GM18870 (cell line): ENCODE measurements around the gene ATP5MC2.
"Not testable (repeated sequence)": the region's sequence is repeated elsewhere in the genome, so short reads cannot be mapped to it uniquely, and the experiment has no call there.

Source experiments
- ATAC-seq: cut with Tn5 transposase; IDR thresholded peaks from one replicate; pipeline ENCODE4 v1.9.1; 2021; ENCODE audit warnings: moderate library complexity; ENCODE audit not compliant: unreplicated experiment

The ATP5MC2 gene

DNA sequence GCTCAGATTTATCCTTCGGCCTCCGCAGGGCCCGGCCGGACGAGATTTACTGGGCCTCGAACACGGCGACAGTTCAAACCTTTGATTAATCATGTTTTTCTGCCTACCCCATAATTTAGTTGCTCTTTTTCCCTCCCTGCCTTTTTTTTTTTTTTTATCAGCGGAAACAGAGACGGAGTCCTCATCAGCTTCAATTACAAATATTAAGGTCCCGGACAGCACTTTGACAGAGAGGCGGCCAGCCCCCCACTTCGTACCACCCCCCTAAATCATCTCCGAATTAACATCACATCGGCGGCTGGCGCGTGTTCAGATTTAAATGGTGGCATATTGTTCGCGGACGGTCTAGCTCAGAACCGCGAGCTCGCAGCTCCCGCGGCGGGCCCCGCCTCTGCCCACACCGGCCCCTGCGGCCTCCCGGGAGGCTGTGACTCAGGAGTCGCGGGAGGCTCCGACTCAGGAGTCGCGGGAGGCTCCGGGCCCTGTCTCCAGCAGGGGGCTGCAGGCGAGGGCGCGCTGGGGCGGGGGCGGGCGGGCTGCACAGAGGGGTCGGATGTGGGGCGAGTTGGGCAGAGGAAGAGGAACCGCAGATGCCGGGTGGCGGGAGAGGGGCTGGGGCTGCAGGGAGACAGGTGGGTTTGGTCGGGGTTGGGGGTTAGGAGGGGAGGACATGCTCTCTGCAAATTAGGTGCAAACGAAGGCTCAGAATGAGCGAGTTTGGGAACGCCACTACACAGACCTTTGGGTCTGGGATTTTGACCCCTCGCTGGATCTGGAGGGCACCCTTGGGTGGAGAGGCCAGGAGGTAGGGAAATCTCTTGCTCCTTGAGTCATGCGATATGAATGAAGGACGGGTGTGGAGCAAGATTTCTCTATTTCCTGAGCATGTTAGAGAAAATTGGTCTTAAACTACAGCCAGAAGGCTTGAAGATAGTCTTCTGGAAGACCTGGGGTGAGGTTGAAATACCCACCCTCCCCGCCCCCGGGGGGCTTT lies 19.6 kb upstream of the ATP5MC2 start:
- ATAC-seq = no peak

DNA sequence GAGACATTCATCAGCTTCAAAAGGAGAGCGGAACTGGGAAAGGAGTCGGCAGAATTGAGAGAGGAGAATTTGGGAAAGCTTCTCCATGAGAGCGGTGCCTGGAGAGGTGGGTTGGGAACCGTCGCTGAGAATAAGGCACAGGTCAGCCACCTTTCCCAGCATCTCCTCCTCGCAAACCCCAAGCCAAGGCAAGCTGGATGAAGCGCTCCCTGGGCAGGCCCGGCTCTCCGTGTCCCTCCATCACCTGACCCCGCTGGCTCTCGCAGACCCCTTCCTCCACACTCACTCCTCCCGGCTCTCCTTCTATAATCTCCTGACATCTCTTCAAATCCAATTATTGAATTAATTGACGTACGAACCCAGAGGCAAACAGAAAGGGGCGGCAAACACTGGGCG lies 18.9 kb upstream of the ATP5MC2 start:
- no peak for ATAC-seq

DNA sequence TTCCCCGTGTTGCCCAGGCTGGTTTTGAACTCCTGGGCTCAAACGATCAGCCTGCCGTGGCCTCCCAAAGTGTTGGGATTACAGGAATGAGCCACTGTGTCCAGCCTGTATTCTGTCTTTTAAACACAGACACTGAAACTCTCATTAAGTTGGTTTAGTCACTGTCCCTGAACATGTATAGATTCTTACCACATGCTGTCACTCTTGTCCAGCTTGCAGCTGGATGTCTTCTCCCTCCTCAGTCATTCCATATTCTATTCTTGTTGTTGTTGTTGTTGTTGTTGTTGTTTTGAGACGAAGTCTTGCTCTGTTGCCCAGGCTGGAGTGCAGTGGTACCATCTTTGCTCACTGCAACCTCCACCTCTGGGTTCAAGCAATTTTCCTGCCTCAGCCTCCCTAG lies 12.3 kb upstream of the ATP5MC2 start:
- no peak for ATAC-seq

DNA sequence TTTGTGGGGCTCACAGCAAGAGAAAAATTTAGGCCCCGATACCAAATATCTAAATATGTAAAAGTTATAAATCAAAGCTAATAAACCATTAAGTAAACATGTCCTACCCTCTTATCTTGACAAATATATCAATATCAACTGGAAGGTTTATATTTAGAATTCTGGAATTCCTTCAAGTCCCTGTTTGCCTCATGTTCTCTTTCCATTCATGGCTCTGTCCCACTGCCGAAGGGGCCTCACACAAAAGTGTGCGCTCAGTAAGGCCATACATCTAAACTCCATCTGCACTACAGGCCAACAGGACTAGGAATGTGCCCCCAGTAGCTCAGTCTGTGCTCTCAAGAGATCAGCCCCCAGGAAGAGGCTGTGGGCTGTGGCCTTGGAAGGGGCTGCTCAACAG lies 10.6 kb upstream of the ATP5MC2 start:
- no peak for ATAC-seq

DNA sequence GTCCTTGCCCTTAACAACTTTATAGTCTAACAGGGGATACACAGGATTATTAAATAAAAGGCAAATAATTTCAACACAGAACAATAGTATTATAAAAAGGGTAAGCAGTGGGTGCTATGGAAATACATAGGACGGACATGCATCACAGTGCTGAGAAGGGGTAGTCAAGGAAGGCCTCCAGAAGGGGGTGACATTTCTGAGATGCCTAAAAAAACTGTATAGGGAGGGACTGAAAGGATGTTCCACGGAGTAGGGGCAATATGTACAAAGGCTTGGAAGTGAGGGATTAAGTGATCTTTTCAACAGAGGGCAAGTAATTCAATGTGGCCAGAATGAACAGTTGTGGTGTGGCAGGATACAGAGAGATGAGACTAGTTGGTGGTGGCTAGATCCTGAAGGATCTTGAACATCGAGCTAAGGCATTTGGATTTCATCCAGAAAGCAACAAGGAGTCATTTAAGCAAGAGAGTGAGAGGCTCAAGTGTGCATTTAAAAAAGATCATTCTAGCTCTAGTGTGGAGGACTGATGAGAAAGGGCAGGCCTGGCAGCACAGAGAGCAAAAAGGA lies 8.9 kb upstream of the ATP5MC2 start:
- ATAC-seq = no peak

DNA sequence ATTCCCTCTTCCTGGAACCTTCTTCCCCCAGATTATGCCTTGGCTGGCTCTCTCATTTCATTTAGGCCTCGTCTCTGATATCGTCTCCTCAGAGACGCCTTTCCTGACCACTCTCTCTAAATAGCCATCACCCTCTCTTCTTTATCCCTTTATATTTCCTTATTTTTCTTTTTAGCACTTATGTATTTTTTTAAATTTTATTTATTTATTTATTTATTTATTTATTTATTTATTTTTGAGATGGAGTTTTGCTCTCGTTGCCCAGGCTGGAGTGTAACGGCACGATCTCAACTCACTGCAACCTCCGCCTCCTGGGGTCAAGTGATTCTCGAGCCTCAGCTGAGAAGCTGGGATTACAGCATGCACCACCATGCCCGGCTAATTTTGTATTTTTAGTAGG lies 8.1 kb upstream of the ATP5MC2 start:
- no peak for ATAC-seq

DNA sequence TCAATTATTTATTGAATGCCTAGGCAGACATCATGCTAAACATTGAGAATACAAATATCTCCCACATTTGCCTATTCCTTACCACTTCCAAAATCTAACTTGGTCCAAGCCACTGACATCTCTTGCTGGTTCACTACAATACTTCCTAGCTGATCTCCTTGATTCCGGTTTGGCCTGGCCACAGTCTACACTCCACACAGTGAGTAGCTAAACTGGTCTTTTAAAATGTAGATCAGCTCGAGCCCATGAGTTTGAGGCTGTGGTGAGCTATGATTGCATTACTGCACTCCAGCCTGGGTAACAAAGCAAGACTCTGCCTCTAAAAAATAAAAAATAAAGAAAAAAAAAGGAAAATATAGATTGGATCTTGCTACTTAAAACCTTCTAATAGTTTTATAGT lies 7.6 kb upstream of the ATP5MC2 start:
- ATAC-seq = no peak

DNA sequence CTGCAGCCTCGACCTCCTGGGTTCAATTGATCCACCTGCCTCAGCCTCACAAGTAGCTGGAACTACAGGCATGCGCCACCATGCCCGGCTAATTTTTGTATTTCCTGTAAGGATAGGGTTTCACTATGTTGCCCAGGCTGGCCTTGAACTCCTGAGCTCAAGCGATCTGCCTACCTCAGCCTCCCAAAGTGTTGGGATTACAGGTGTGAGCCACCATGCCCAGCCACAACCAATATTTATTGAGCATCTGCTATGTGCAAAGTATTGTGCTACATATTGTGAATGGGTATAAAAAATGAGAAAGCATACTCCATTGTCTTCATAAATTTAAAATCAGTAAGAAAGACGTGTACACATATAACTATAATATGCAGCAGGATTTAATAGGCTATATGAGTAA lies 4.2 kb upstream of the ATP5MC2 start:
- ATAC-seq = not testable (repeated sequence)

DNA sequence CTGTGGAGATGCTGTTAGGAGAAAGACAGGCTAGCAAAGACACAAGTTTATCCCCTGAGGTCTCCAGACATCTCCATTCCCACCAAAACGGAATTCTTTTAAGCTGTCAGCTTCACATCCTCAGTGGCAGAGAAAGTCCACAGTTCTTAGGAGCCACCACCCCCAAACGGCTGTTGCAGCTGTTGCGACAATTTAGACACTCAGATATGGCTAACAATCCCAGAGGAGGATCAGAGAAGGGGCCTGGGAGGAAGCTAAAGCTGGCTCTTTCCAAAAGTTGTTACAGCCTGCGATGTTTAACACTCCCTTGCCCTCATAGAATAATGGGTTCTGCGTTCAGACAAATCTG lies 1.9 kb upstream of the ATP5MC2 start:
- ATAC-seq = no peak

DNA sequence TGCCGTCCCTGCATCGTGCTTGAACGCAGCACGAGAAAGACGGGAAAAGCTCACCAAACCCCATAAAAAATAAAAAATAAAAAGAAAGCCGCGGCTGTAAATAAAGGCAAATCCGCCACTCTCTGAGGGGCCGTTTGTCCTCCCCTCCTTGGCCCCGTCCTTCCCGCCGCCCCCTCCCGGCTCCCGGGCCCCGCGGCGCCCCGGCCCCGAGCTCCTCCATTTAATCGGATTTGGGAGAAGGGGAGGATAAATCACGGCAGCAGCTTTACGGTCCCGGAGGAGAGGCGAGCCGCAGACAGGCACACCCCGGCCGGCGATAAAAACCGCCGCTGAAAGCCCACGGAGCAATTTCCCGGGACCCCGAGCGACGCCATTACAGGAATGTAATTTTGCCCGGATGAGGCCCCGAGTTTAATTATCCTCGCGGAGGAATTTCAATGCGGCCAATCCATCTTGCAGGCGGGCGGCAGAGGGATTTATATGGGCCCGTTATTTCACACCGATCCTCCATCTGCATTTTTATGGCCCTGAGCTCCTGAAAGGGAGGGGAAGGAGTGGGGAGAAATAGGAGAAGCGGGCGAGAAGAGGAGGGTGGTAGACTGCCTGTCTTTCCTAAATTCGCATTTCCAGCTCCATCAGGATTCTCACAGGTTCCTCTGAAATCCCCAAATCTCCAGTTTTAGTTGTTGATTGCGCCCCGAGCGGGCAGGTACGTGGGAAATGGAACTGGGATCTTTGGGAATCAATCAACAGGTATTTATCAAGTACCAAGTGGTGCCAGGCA lies 1.3 kb upstream of the ATP5MC2 start:
- no peak for ATAC-seq

DNA sequence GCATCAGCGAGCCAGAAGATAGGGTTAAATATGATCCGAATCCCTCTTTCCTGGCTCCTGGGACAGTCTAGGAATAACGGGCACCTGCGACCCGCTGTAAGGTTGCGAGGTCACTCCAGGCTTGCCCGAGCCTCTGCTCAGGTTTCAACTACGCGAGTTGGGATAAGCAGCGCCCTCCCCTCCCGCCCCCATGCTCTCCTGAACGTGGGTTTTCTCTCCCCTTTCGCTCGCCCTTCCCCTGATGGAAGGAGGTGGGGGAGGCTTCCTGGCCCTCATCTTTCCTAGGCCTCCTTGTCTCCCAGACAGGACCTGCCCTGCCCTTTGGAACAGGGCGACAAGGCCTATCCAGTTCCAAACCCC lies 753 bp upstream of the ATP5MC2 start:
- no peak for ATAC-seq

DNA sequence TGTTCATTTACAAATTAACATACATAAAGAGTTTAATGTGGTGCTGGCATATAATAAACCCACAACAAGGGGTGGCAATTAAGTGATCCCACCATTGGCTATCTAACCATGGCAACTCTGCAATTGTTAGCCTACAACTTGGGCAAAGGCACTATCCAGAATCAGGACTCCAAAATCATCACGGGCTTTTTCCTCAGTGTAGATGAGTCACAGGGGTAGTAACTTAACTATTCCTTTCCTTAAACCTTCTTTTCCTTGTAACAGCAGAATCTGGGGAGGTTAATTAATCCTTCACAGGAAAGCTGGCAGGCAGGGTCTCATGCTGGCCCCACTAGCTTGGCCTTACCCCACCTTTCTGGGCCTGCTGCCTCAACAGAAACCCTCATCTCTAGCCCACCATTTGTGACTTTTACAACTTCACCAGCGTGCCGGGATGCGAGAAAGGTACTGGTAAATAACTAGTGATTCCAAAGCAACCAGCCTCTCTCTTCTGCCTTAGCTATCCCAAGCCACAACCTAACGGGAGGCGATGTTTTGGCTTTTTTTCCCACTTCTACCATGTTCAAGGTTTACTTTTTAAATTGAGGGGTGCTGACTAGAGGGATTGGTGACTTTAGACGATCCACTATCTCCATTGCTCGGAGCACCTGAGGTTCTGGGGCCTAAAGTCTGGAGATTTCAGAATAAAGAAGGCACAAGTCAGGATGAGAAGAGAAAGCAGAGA lies 744 bp downstream of the ATP5MC2 start:
- no peak for ATAC-seq

DNA sequence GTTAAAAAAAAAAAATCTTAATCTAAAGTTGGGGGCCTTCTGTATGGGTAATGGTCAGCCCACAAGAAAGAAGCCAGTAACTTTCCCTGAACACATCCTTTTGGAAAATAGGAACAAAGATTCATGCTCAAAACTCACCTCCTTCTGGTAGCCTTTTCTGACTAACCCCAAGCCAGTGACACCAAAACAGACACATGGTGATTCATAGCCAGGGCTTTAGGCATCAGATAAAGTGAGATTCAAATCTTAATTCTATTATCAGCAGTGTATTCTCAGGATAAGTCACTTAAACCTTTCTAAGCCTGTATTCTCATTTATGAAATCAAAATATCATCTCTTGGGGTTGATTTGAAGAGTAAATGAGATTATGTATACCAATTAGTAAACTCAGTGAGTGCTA lies 4.9 kb downstream of the ATP5MC2 start:
- no peak for ATAC-seq

DNA sequence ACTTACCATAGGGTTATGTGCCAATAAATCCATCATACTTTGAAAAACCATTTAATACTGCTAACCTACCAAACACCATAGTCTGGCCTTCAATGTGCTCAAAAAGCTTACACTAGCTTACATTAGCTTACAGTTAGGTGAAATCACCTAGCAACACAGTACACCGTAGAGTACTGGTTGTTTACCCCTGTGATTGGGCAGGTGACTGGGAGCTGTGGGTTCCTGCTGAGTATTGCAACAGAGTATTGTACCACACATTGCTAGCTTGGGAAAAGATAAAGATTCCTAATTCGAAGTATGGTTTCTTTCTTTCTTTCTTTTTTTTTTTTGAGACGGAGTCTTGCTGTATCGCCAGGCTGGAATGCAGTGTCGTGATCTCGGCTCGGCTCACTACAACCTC lies 5.6 kb downstream of the ATP5MC2 start:
- ATAC-seq = no peak

DNA sequence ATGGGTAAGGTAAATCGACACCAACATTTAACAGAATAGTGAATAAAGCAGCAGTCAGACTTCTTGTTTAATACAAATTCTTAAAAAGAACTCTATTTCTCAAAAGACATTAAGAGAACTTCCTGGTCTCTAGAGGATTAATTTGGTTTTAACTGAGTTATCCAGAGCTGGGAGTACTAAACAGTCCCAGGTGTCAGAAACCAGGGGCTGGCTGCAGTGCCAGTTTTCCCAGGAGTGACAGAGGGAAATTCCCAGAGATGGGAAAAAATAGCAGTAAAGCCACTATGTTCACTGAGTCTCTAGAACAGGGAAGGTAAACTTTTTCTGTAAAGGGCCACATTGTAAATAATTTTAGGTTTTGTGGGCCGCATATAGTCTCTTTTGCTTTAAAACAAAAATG lies 8.8 kb downstream of the ATP5MC2 start:
- ATAC-seq = no peak

DNA sequence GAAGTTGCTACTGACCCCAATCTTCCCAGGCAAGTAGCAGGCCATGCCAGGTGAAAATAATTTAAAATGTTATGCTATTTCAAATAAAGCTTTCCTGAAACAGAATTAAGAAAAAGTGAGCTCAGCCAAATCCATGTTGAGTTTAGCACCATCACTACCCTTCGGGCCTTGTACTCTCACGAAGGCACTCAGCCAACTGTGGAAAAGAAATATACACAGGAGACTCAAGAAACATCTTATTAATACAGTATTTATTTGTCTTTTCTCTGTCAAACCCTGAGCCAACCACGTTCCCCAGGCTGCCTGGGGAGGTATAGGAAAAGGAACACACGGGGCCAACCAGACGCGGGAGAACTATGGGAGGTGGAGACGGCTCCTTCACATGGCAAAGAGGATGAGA lies 10.9 kb downstream of the ATP5MC2 start:
- no peak for ATAC-seq

DNA sequence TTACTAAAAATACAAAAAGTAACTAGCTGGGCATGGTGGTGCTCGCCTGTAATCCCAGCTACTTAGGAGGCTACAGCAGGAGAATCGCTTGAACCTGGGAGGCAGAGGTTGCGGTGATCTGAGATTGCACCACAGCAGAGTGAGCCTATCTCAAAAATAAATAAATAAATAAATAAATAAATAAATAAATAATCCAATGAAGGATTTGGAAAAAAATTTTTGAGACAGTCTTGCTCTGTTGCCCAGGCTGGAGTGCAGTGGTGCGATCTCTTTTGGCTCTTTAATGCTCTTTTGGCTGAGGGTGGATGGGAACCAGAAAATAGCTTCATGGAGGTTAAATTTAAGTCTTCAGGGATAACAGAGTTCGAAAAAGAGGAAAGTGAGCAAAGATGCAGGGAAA lies 11.7 kb downstream of the ATP5MC2 start:
- ATAC-seq = no peak

DNA sequence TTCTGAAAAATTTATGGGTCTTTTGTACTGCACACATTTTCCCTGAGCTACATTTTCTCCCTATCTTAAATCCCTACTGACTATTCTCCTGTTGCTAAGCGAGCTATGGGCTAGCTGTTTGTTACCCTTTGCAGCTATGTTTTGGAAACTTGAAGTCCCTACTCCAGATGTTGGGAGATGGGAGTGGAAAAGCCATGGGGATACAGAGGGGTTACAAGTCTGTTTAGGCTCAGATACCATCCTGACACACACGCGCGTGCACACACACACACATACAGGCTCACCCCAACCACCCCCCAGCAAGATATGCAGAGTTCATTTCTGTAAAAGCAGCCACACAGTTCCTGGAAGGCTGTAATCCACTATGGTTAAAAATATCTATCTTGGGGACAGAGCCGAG lies 15.8 kb downstream of the ATP5MC2 start:
- ATAC-seq = no peak

DNA sequence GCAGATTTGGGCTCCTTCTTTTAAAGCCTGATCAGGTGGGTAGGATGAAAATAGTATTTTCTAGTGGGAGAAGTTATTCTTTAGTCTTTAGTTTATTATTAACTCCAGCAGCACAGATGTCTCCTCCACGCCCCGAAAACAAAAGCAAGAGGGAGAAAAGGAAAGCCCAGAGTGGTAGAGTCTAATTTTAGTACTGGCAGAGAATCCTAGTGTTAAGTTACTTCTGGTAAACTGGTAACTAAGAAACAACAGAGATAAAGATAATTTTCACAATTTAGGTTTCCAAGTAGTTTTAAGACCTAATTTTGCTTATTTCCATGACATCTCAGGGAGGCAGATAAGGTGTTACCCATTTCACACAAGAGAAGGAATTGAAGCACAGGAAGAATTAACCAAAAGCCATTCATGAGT lies 16.3 kb downstream of the ATP5MC2 start:
- ATAC-seq = no peak

DNA sequence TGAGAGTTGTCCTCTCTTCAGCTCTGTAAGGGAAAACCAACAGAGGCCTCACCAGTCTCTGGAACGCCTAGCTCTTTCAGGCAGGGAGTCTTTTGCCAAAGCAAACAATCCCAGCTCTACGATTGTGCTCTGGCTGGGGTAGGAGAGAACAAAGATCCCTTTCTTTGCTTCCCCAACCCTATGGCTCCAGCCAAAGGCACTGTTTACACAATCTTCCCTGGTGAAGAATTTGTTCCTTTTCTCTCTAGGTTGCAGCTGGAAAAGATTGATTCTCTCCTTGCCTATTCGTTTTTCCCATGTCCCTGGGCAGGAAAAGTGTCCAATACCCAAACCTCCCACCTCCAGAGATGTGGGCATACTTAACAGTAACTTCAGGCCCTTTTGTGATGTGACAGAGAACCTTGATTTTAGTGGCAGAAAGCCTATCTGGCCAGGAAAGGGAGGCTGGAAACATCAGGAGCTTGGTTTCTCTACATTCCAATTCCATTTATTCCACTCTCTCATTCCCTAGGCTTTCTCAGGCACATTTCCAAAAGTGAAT lies 16.8 kb downstream of the ATP5MC2 start:
- ATAC-seq = no peak

DNA sequence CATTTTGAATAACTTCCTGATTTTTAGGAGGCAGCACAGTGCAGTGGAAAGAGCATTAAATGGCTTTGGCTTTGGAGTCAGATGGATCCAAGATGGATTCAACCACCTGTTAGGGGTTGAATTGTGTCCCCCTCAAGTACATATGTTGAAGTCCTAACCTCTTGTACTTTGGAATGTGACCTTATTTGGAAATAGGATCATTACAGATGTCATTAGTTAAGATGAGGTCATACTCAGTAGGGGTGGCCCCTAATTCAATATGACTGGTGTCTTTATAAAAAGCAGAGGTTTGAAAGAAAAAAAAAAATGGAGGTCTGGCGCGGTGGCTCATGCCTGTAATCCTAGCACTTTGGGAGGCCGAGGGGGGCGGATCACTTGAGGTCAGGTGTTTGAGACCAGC lies 18.8 kb downstream of the ATP5MC2 start:
- ATAC-seq = no peak
